Hepatocyte (in vitro differentiated cells): ENCODE data around the gene PIGC. TPM values are rescaled to one million over a fixed set of nuclear protein-coding genes. Genes with fewer than 3 reads are reported as not detected.

Source experiments
- DNase-seq: peaks from one replicate; pipeline ENCODE4 v3.0.0-alpha.2; 2016; ENCODE audit warnings: low spot score
- H2AFZ ChIP-seq: fragments of 200-600 bp; sonication (generic); 2 replicates; pipeline ENCODE4 v1.6.0; 2016; ENCODE audit warnings: antibody characterized with exemption, mild to moderate bottlenecking
- H3K27ac ChIP-seq: fragments of 200-600 bp; sonication (generic); 2 replicates; pipeline ENCODE4 v1.5.1; 2016; ENCODE audit warnings: mild to moderate bottlenecking
- H3K27me3 ChIP-seq: fragments of 200-600 bp; sonication (generic); 2 replicates; pipeline ENCODE4 v1.6.1; 2016
- H3K36me3 ChIP-seq: fragments of 200-600 bp; sonication (generic); replicated peaks from 2 replicates; pipeline ENCODE4 v1.5.1; 2016; ENCODE audit warnings: low read depth; ENCODE audit not compliant: insufficient read depth
- H3K4me1 ChIP-seq: fragments of 200-600 bp; sonication (generic); 2 replicates; pipeline ENCODE4 v1.5.1; 2016; ENCODE audit warnings: mild to moderate bottlenecking, moderate library complexity; ENCODE audit not compliant: insufficient read depth
- H3K4me2 ChIP-seq: fragments of 200-600 bp; sonication (generic); 2 replicates; pipeline ENCODE4 v1.6.0; 2016
- H3K4me3 ChIP-seq: fragments of 200-600 bp; sonication (generic); 2 replicates; pipeline ENCODE4 v1.5.1; 2016; ENCODE audit warnings: mild to moderate bottlenecking
- H3K79me2 ChIP-seq: fragments of 200-600 bp; sonication (generic); 2 replicates; pipeline ENCODE4 v1.6.0; 2017; ENCODE audit warnings: mild to moderate bottlenecking
- H3K9me2 ChIP-seq: fragments of 200-600 bp; sonication (generic); replicated peaks from 2 replicates; pipeline ENCODE4 v1.6.0; 2017; ENCODE audit warnings: mild to moderate bottlenecking; ENCODE audit not compliant: insufficient read depth
- H3K9me3 ChIP-seq: fragments of 200-600 bp; sonication (generic); 2 replicates; pipeline ENCODE4 v1.5.1; 2016; ENCODE audit warnings: low read depth, mild to moderate bottlenecking
- H4K20me1 ChIP-seq: fragments of 200-600 bp; sonication (generic); 2 replicates; pipeline ENCODE4 v1.6.0; 2016; ENCODE audit warnings: mild to moderate bottlenecking; ENCODE audit not compliant: insufficient read depth, poor library complexity, severe bottlenecking
- CTCF ChIP-seq: fragments of 200-600 bp; sonication (generic); IDR thresholded peaks from 2 replicates; pipeline ENCODE4 v1.5.1; 2016; ENCODE audit warnings: antibody characterized with exemption, mild to moderate bottlenecking; ENCODE audit not compliant: poor library complexity
- EZH2 ChIP-seq: fragments of 200-600 bp; sonication (generic); IDR thresholded peaks from 2 replicates; pipeline ENCODE4 v1.6.1; 2016; ENCODE audit warnings: antibody characterized with exemption, mild to moderate bottlenecking, borderline replicate concordance
- EZH2phosphoT487 ChIP-seq: fragments of 200-600 bp; sonication (generic); IDR thresholded peaks from one replicate; pipeline ENCODE4 v1.6.1; 2018; ENCODE audit warnings: antibody characterized with exemption, mild to moderate bottlenecking, low read depth, moderate library complexity; ENCODE audit not compliant: unreplicated experiment, severe bottlenecking
- WGBS: methylation state at CpG from one replicate; pipeline ENCODE4 v1.1.6; 2016; ENCODE audit warnings: low lambda C conversion rate; ENCODE audit errors: missing lambda C conversion rate; 5-methylcytosine and 5-hydroxymethylcytosine counted together
- polyA plus RNA-seq: library from polyadenylated mRNA; unstranded; fragments of >200 nt; fragmentation: Nextera tagmentation; extraction: Ambion mirVana; gene quantifications from 2 replicates; pipeline ENCODE4 v1.2.1, GENCODE V29; 2016
- total RNA-seq: library from RNA; depleted of rRNA; stranded (reverse); fragments of >200 nt; gene quantifications from 2 replicates; pipeline ENCODE4 v1.2.3, GENCODE V29; 2014

PIGC gene
- total and polyA plus RNA-seq, 2 experiments from 2014 or later = 42.0 to 47.0 TPM

GRCh38 chr1:172431204-172431603, 12.7 kb downstream of the PIGC start:
- no peak for TF ChIP-seq CTCF
- no peak for TF ChIP-seq EZH2phosphoT487
- TF ChIP-seq EZH2 = no peak
- Histone ChIP-seq H3K79me2 (peaks cover 13% of the 10 kb centered on the region), H3K9me2 (no peaks in the 10 kb centered on the region), H3K27ac (peak overlapping the region; percentile 32), H3K27me3 (no peaks in the 10 kb centered on the region), H3K9me3 (no peaks in the 10 kb centered on the region), H2AFZ (no peak overlapping the region), H3K4me3 (no peak overlapping the region), H3K36me3 (no peaks in the 10 kb centered on the region), H3K4me2 (peak overlapping the region; percentile 77), H4K20me1 (no peaks in the 10 kb centered on the region), H3K4me1 (peaks cover 14% of the 10 kb centered on the region)
- 91% methylated on average over 2 of the region's 2 CpGs for WGBS
- DNase-seq = no peak

- Histone ChIP-seq H3K27me3 (no peaks in the 10 kb centered on the region), H3K27ac (no peak overlapping the region), H3K4me2 (no peak overlapping the region), H2AFZ (no peak overlapping the region), H3K79me2 (peaks cover 9% of the 10 kb centered on the region), H4K20me1 (no peaks in the 10 kb centered on the region), H3K9me3 (no peaks in the 10 kb centered on the region), H3K4me3 (no peak overlapping the region), H3K36me3 (no peaks in the 10 kb centered on the region), H3K4me1 (peaks cover 14% of the 10 kb centered on the region), H3K9me2 (no peaks in the 10 kb centered on the region)
- no peak for TF ChIP-seq CTCF
- TF ChIP-seq EZH2phosphoT487 = no peak
- no peak for TF ChIP-seq EZH2
- no peak for DNase-seq
- whole genome bisulfite sequencing = 96% methylated on average over 1 of the region's 1 CpG
These were observed 13.8 kb downstream of the PIGC start for GRCh38 chr1:172430128-172430454.

GRCh38 chr1:172429331-172430127, 14.3 kb downstream of the PIGC start:
- DNase-seq = peak; percentile 78
- Histone ChIP-seq H3K4me1 (peaks cover 14% of the 10 kb centered on the region), H3K9me2 (no peaks in the 10 kb centered on the region), H3K9me3 (no peaks in the 10 kb centered on the region), H3K27me3 (no peaks in the 10 kb centered on the region), H3K4me3 (no peak overlapping the region), H3K79me2 (peaks cover 7% of the 10 kb centered on the region), H4K20me1 (no peaks in the 10 kb centered on the region), H2AFZ (no peak overlapping the region), H3K4me2 (no peak overlapping the region), H3K27ac (no peak overlapping the region), H3K36me3 (no peaks in the 10 kb centered on the region)
- 93% methylated on average over 1 of the region's 1 CpG for WGBS
- TF ChIP-seq EZH2phosphoT487 (no peak), CTCF (peak; percentile 86), EZH2 (no peak)
